ENCODE data around the gene SFTPB.
"Not testable (repeated sequence)": the region's sequence is repeated elsewhere in the genome, so short reads cannot be mapped to it uniquely, and the experiment has no call there.

The SFTPB gene

GRCh38 chr2:85675866-85676548, 8.0 kb upstream of the SFTPB start:
- no peak for DNase-seq (ENCODE audit: low read depth)

DNA sequence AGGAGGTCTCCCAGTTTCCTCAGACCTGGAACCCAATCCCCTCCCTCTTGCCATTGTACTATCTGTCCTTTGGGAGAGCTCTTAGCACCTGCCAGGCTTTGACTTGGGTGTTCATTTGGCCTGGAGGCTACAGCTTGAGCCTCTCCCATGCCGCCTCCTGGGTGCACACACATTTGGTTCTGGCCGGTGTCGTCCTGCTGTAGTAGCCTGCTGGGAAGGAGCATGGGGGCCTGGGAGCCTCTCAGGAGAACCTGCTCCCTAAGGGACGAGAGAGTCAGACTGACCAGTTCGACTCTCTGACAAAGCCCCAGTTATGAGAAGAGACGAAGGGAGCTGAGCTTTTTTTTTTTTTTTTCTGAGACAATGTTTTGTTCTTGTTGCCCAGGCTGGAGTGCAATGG, 7.4 kb upstream of the SFTPB start:
- no peak for DNase-seq (ENCODE audit: low read depth)

- DNase-seq (ENCODE audit: low read depth) = no peak
These were observed 6.4 kb upstream of the SFTPB start for GRCh38 chr2:85674417-85674816.

DNA sequence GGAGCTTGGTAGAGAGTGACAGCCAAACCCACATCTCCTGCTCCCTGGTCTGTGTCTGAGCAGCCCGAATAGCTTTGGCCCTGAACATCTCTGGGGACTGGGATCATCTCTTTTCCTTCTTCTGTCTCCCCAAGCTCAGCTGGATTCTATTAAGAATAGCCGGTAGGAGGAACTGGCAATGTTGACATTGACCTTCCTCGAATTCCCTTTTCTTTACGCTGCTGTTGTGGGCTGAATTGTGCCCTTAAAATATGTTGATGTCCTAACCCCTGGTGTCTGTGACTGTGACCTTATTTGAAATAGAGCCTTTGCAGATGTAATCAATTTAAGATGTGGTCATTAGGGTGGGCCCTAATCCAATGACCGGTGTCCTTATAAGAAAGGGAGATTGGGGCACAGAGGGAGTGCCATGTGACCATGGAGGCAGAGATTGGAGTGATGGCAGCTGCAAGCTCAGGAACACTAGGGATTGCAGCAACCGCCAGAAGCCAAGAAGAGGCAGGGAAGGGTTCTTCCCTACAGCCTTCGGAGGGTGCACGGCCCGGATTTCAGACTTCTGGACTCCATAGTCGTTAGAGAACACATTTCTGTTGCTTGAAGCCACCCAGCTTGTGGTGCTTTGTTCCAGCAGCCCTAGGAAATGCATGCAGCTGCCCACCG, 5.8 kb upstream of the SFTPB start:
- DNase-seq (ENCODE audit: low read depth) = no peak

- DNase-seq (ENCODE audit: low read depth) = no peak
These were observed 4.5 kb upstream of the SFTPB start for GRCh38 chr2:85672456-85672855.

- not testable (repeated sequence) for DNase-seq (ENCODE audit: low read depth)
These were observed 2.4 kb upstream of the SFTPB start for GRCh38 chr2:85670416-85670815.

GRCh38 chr2:85669549-85669948, 1.6 kb upstream of the SFTPB start:
- DNase-seq (ENCODE audit: low read depth) = no peak

DNA sequence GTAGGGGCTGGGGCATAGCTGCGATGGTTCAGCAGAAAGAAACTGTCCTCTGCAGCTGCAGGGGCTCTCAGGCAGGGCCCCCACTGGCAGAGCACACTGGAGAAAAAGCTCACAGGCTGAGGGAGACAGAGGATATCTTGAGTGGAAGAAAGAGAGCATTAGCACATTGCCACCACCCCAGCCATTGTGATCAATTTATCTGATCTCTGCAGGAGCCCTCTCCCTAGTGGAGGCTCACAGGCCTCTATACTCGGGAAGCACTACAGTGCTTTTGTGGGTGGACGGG, 801 bp upstream of the SFTPB start:
- DNase-seq (ENCODE audit: low read depth) = no peak

GRCh38 chr2:85667561-85668008, 414 bp downstream of the SFTPB start:
- DNase-seq (ENCODE audit: low read depth) = no peak

DNA sequence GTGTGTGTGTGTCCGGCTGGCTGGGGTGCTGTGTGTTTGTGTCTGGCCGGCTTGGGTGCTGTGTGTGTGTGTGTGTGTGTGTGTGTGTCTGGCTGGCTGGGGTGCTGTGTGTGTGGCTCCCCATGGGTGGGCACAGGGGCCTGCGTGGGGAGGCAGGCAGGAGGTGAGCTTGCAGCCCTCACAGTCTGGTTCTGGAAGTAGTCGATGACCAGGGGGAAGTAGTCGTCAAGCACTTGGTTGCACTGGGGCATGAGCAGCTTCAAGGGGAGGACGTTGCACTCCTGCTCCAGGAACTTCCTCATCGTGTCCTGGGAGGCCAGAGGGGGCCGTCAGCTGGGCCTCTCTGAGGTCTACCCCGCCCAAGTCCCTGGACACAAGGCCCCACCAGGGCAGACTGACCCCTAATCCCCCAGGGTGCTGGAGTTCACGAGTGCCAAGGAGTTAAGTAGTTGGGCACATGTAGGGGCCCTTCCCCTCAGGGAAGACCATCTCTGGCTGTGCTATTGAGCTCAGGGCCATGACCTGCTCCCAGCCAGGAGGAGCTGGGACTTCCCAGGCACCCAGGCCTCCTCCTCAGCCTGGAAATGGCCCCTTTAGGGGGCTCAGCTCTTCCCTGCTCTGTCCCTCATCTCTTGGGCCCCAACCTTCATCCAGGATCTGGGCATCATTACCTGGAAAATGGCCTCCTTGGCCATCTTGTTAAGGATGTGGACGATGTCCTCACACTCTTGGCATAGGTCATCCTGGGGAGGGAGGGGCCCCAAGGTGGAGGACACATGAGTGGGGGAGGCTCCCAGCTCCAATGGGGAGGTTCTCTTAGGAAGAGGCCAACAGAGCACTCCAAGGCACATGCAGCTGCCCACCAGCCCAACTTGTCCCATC, 1.3 kb downstream of the SFTPB start:
- DNase-seq (ENCODE audit: low read depth) = no peak

- no peak for DNase-seq (ENCODE audit: low read depth)
These were observed 2.0 kb downstream of the SFTPB start for GRCh38 chr2:85666016-85666415.

- DNase-seq (ENCODE audit: low read depth) = no peak
These were observed 2.6 kb downstream of the SFTPB start for GRCh38 chr2:85665264-85665937.

- no peak for DNase-seq (ENCODE audit: low read depth)
These were observed 4.1 kb downstream of the SFTPB start for GRCh38 chr2:85663594-85664565.

- no peak for DNase-seq (ENCODE audit: low read depth)
These were observed 5.0 kb downstream of the SFTPB start for GRCh38 chr2:85662899-85663593.

- DNase-seq (ENCODE audit: low read depth) = no peak
These were observed 6.7 kb downstream of the SFTPB start for GRCh38 chr2:85661139-85661858.

DNA sequence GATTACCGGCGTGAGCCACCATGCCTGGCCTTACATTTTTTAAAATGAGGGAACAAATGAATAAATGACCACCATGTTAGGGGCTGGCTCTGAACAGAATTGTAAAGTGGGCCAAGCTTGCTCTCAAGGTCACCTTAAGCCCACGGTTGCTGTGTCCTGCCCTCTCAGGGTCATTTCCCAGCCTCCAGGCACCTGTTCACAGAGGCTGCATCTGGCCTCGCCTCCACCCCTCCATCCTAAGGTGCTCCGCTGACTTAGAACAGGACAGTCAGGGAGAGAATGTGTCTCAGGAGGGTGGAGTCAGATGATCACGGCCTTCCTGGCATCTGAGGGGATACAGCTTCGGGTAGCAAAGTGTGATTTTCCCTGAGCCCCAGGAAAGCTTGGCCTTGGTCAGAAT, 7.3 kb downstream of the SFTPB start:
- no peak for DNase-seq (ENCODE audit: low read depth)

GRCh38 chr2:85660301-85660700, 7.7 kb downstream of the SFTPB start:
- not testable (repeated sequence) for DNase-seq (ENCODE audit: low read depth)

DNA sequence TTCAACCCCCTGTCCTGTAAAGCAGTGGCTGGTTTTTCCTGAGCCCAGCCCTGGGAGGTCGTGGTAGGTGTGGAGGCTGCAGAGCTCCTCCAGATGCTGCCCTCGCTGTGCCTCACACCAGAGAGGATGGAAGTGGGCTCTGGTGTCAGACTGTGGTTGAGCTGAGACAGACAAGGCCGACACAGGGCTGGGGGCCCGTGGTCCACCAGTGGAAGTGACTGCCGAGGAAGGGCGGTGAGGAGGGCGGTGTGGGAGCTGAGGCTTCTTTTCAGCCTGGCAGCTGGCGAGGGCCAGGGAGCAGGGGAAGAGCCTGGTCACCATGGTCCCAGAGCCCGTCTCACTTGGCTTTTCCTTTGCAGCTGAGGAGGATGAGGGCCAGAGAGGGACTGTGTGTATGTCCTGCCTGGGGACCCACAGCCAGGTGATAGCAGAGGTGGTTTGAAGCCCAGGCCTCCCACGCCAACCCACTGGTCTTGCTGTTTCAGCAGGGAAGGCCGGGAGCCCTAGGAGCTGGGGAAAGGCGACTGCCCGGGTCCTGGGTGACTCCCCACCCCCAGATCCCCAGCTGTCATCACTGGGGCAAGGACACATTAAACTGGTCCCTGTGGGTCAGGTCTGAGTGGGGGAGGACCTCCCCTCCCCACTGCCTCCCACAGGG, 8.5 kb downstream of the SFTPB start:
- DNase-seq (ENCODE audit: low read depth) = no peak

- not testable (repeated sequence) for DNase-seq (ENCODE audit: low read depth)
These were observed 10.6 kb downstream of the SFTPB start for GRCh38 chr2:85657399-85657798.
